Effector CD4-positive, alpha-beta T cell (primary cell): ENCODE measurements around the gene CHST15.

Source experiments
- DNase-seq: peaks from one replicate; pipeline ENCODE4 v3.0.0-alpha.2; 2020

CHST15 gene

DNA sequence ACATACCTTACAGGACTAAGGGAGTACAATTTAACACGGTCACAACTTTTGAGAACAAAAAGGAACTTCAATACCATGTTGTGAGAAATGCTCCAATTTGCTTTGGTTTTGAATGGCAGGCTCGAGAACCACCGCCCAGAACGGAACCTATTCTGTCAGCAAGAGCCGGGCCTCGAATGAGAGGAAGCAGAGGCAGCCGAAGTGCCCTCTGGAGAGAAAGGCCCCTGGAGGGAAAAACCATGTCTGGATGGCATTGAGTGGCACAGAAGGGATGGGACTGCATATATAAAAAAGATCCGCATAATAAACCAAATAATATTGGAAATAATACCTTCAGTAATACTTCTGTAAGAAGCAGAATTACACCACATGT, 85.6 kb downstream of the CHST15 start:
- DNase-seq: no peak

- DNase-seq: no peak
These were observed 86.2 kb downstream of the CHST15 start for GRCh38 chr10:124007102-124007772.

DNA sequence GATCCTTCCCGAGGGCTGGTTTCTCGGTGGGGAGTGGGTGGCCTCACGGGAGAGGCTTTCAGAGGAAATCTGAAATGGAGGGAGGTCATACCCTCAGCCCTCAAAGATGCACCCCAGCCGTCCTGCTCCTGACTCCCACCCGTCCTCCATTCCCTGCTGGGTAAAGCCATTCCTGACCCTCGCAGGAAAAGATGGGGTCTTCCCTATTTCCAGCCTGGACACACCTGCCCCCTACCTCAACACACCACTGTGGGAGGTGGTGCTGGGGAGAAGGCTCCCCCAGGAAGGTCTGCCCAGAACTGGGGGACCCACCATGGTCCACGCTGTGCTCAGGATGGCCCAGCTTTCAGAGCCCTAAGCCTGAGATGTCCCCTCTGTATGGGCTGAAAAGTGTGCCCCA, 86.9 kb downstream of the CHST15 start:
- no peak for DNase-seq

DNA sequence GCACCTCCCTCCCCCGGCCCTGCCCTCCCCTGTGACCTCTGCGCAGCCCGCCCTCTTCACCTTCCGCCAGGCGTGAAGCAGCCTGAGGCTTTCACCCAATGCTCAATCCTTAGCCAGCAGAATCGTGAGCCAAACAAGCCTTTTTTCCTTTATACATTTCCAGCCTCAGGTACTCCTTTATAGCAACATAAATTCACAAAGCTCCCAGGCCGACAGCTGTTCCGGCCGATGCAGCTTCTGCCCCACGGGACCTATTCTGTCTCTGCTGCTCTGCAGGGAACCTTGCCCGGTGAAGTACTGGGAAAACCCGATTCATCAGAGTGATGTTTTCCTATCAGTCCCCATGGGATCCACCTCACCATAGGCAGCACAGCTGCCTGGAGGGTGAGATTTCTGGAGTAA, 87.4 kb downstream of the CHST15 start:
- DNase-seq: no peak

DNA sequence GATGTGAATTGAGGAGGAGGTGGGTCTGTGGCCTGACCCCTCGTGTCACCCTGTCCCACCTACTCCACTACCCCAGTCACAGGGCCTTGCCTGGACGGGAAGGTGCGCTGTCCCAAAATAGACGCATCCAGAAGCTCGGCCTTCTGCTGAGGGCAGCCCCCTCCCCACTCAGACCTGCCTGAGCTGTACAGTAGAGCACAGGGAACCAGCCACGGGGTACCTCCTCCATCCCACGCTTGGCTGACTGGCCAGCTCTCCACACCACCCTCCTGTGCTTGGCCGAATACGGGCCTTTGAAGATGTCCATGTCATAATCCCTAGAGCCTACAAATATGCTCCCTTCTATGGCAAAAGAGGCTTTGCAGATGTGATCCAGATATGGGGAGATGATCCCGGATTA, 88.3 kb downstream of the CHST15 start:
- DNase-seq: no peak

- no peak for DNase-seq
These were observed 88.8 kb downstream of the CHST15 start for GRCh38 chr10:124004663-124005004.

DNA sequence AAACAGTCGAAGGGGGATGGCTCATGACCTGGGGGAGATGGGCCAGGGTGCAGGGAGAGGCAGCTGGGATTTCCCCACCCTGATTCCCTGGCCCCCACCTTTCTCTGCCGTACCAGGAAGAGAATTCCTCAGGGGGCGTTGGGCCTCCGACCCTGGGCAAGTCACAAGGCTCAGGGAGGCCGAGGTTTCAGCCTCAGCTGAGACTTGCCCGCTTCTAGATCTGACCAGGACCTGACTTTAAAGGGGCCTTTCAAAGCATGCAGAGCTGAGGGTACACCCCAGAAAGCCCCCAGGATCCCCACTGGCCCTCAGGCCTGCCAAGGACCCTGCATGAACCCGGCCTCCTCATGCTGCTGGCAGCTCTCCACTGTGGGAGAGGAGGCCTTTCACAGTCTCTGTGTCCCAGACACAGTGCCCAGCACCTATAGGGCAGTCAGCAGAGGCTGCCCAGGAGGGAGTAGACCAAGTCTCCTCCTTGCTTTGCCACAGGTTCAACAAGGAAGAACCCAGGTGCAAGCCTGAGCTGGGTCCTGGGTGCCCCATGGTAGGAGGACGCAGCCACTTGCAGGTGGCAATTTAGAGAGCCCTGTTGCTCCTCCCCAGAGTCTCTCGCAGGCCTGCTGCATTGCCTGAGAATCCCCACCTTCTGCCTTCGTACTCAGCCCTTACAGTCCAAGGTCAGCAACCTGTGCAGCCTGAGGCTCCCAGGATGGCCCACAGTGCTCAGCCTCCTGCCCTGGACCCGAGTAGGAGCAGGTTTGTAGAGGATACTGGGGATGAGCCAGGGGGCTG, 89.3 kb downstream of the CHST15 start:
- DNase-seq: no peak

GRCh38 chr10:124003481-124003870, 89.9 kb downstream of the CHST15 start:
- DNase-seq: no peak

GRCh38 chr10:124003070-124003419, 90.4 kb downstream of the CHST15 start:
- no peak for DNase-seq

DNA sequence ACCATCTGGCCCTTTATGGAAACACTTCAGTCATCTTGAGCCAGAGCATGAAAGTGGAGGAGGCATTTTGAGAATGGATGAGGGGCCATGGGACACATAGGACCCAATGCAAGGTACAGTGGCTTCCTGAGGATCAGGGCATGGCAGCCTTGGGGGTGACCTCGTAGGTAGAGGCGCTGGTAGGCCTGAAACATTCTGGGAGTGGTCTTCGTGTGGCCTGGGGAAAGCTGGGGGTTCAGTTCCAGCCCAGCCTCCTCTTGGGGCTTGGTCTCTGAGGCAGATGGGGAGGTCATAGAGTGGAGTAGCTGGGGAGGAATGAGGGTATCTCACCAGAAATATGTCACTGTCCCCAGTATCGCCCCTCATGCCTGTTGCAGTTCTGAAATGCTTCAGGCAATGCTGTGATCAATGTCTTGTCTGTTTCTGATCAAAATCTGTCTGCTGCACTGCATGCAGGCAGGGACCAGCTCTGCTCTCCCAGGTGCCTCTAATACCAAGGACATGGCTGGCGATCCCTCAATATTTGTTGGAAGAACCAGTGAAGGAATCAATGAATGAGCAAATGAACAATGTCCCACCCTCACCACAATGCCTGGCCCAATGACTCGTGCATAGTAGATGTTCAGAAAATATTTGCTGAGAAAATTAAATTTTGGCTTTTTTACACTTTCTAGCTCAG, 90.9 kb downstream of the CHST15 start:
- DNase-seq: no peak

GRCh38 chr10:124001391-124002148, 91.8 kb downstream of the CHST15 start:
- no peak for DNase-seq

DNA sequence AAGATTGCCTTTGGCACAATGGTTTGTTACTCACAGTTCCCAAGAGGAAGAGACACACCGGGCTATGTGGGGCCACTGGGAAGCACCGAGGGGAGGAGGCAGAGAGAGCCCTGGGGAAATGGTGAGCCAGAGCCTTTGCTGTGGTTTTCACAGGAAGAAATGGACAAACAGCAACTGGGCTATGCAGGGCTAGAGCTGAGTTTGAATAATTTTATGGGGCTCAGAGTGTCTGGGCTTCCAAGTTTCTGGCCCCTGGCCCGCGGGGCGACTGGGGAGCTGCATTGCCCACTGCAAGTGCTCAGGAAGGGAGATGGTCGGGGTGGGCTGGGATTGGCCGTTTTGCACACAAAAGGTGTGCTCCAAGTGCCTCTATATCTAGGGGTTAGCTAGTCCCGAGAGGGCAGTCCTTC, 92.6 kb downstream of the CHST15 start:
- DNase-seq: no peak

DNA sequence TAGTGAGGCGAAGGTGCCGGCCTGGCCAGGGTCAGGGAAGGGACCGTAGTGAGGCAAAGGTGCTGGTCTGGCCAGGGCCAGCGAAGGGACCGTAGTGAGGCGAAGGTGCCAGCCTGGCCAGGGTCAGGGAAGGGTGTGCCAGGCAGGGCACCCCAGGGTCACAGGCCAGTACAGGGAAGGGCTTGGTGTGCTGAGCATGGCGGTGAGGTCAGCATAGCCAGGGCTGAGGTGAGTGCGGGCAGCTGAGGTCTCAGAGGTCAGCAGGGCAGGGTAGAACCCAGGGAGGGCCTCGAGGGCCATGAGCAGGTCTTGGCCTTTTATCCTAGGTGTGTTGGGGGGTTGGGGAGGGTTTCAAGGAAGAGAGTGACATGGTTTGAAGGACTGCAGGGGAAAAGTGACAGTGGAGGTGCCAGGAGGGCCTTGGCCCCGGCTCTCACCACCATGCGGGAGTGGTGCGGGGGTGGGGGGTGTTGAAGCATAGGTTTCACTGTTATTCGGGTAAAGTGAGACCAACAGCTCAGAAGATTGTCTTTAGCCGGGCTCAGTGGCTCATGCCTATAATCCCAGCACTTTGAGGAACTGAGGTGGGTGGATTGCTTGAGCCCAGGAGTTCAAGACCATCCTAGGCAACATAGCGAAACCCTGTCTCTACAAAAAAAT, 93.3 kb downstream of the CHST15 start:
- DNase-seq: no peak

- DNase-seq: no peak
These were observed 94.1 kb downstream of the CHST15 start for GRCh38 chr10:123999261-123999660.

- DNase-seq: no peak
These were observed 94.9 kb downstream of the CHST15 start for GRCh38 chr10:123998197-123999141.

GRCh38 chr10:123997486-123998196, 95.8 kb downstream of the CHST15 start:
- no peak for DNase-seq

GRCh38 chr10:123997013-123997412, 96.4 kb downstream of the CHST15 start:
- DNase-seq: no peak

- DNase-seq: no peak
These were observed 97.1 kb downstream of the CHST15 start for GRCh38 chr10:123996302-123996701.

DNA sequence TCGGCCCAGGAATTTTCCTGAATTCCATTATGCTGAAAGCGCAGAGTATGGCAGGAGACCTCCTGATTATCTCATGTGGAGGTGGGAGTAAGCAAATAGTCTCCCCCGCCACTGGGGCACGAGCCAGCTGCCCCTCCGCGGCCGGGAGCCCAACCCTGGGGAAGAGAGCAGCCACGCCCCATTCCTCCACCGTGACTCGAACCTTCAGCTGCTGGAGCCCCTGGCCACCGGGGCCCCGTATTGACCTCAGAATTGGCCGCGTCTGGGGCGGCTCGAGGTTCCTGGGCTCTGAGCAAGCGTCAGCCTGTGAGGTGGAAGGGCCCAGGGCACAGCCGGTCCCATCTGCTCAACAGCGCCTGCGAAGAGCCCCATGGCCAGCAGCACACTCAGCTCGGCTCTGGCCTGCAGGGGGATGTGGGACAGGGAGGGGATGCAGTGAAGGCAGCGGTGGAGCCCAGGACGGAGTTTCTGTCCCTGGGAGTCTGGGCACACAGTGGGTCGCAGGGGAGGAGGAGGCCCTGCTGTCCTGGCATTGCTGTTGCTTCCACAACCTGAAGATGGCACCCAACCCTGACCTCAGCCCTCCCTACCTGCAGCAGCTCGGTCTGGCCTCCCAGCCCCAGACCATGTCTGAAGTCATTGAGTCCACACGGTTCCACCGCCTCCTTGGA, 97.8 kb downstream of the CHST15 start:
- DNase-seq: no peak

- no peak for DNase-seq
These were observed 98.3 kb downstream of the CHST15 start for GRCh38 chr10:123995082-123995460.
